ENCODE measurements around the gene EPB41L5.

The EPB41L5 gene

GRCh38 chr2:120075545-120075944 is 62.7 kb downstream of the EPB41L5 start:
- no peak overlapping the region for H3K4me2 ChIP-seq (ENCODE audit: low read length)
- TF ChIP-seq EZH2 (IDR thresholded peaks at IDR 0.05; ENCODE audit: borderline replicate concordance, low read length), result no peak
- TF ChIP-seq CTCF (IDR thresholded peaks at IDR 0.05; ENCODE audit: low read length), result no peak
- H3K27me3 ChIP-seq (ENCODE audit: insufficient read depth, low read length), result no peaks in the 10 kb centered on the region
- no peaks in the 10 kb centered on the region for H3K9me2 ChIP-seq (ENCODE audit: low read depth, low read length)
- no peaks in the 10 kb centered on the region for H4K20me1 ChIP-seq (ENCODE audit: insufficient read depth, low read length)
- no peak overlapping the region for H3K9ac ChIP-seq (ENCODE audit: low read length)
- H3K4me3 ChIP-seq (ENCODE audit: low read depth, low read length, poor library complexity, severe bottlenecking), result no peak overlapping the region
- no peaks in the 10 kb centered on the region for H3K4me1 ChIP-seq (ENCODE audit: insufficient read depth, low read length, severe bottlenecking)
- H2AFZ ChIP-seq (ENCODE audit: low read length), result no peak overlapping the region
- no peak overlapping the region for H3K27ac ChIP-seq (ENCODE audit: low read depth, low read length, poor library complexity, severe bottlenecking)
- no peaks in the 10 kb centered on the region for H3K9me3 ChIP-seq (ENCODE audit: low read length)
- peaks cover 32% of the 10 kb centered on the region for H3K36me3 ChIP-seq (ENCODE audit: insufficient read depth, low read length)
- no peaks in the 10 kb centered on the region for H3K79me2 ChIP-seq (ENCODE audit: insufficient read depth, low read length)
- no peaks in the 10 kb centered on the region for H3F3A ChIP-seq (ENCODE audit: insufficient read depth, low read length)

DNA sequence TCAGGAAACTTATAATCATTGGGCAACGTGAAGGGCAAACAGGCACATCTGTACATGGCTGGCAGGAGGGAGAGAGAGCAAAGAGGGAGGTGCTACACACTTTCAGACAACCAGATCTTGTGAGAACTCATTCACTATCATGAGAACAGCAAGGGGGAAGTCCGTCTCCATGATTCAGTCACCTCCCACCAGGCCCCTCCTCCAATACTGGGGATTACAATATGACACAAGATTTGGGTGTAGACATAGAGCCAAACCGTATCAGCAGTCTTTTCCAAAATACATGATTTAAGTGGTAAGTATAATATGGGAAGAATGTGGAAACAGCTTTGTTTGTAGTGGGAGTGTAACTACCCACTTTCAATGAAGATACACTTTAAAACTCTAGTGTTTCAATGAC is 65.0 kb downstream of the EPB41L5 start:
- H3K27ac ChIP-seq (ENCODE audit: low read depth, low read length, poor library complexity, severe bottlenecking), result no peak overlapping the region
- H3K27me3 ChIP-seq (ENCODE audit: insufficient read depth, low read length), result no peaks in the 10 kb centered on the region
- H3F3A ChIP-seq (ENCODE audit: insufficient read depth, low read length), result no peaks in the 10 kb centered on the region
- no peak overlapping the region for H3K9ac ChIP-seq (ENCODE audit: low read length)
- H2AFZ ChIP-seq (ENCODE audit: low read length), result no peak overlapping the region
- H4K20me1 ChIP-seq (ENCODE audit: insufficient read depth, low read length), result no peaks in the 10 kb centered on the region
- H3K4me3 ChIP-seq (ENCODE audit: low read depth, low read length, poor library complexity, severe bottlenecking), result no peak overlapping the region
- TF ChIP-seq EZH2 (IDR thresholded peaks at IDR 0.05; ENCODE audit: borderline replicate concordance, low read length) (no peak), CTCF (IDR thresholded peaks at IDR 0.05; ENCODE audit: low read length) (no peak)
- H3K4me2 ChIP-seq (ENCODE audit: low read length), result no peak overlapping the region
- no peaks in the 10 kb centered on the region for H3K79me2 ChIP-seq (ENCODE audit: insufficient read depth, low read length)
- H3K36me3 ChIP-seq (ENCODE audit: insufficient read depth, low read length), result peaks cover 32% of the 10 kb centered on the region
- no peaks in the 10 kb centered on the region for H3K9me3 ChIP-seq (ENCODE audit: low read length)
- H3K9me2 ChIP-seq (ENCODE audit: low read depth, low read length), result no peaks in the 10 kb centered on the region
- H3K4me1 ChIP-seq (ENCODE audit: insufficient read depth, low read length, severe bottlenecking), result no peaks in the 10 kb centered on the region

DNA sequence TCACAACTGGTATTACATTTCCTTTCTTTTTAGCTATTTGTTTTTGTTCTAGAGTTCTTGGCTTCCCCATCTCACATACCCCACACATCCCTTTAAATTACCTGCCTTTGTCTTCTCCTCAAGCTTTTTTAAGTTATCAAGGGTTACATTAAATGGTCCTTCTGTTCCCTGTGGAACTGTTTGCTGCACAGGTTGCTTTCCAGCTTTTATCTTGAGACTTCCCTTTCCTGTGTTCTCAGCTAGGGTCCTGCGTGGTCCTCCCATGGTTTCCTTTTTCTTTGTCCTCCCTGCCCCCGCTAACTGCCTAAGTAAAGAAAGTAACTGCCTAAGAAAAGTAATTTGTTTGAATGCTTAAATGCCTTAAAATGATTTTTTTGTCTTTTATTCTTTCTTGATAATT is 66.8 kb downstream of the EPB41L5 start:
- Histone ChIP-seq H3K4me3 (ENCODE audit: low read depth, low read length, poor library complexity, severe bottlenecking) (no peak overlapping the region), H4K20me1 (ENCODE audit: insufficient read depth, low read length) (no peaks in the 10 kb centered on the region)

More for the DNA sequence above, 66.8 kb downstream of the EPB41L5 start:
- Histone ChIP-seq H3K79me2 (ENCODE audit: insufficient read depth, low read length) (no peaks in the 10 kb centered on the region), H3K27ac (ENCODE audit: low read depth, low read length, poor library complexity, severe bottlenecking) (no peak overlapping the region), H3K9me3 (ENCODE audit: low read length) (no peaks in the 10 kb centered on the region), H3K27me3 (ENCODE audit: insufficient read depth, low read length) (no peaks in the 10 kb centered on the region), H3K4me1 (ENCODE audit: insufficient read depth, low read length, severe bottlenecking) (no peaks in the 10 kb centered on the region), H3F3A (ENCODE audit: insufficient read depth, low read length) (no peaks in the 10 kb centered on the region), H2AFZ (ENCODE audit: low read length) (no peak overlapping the region), H3K9ac (ENCODE audit: low read length) (no peak overlapping the region), H3K4me2 (ENCODE audit: low read length) (no peak overlapping the region), H3K36me3 (ENCODE audit: insufficient read depth, low read length) (peaks cover 32% of the 10 kb centered on the region), H3K9me2 (ENCODE audit: low read depth, low read length) (no peaks in the 10 kb centered on the region)
- TF ChIP-seq CTCF (IDR thresholded peaks at IDR 0.05; ENCODE audit: low read length) (no peak), EZH2 (IDR thresholded peaks at IDR 0.05; ENCODE audit: borderline replicate concordance, low read length) (no peak)
